Endothelial cell of umbilical vein (primary cell): ENCODE measurements around the gene SHROOM4. TPM values are rescaled to one million over a fixed set of nuclear protein-coding genes. Genes with fewer than 3 reads are reported as not detected.

ENCODE experiments used
- BruUV-seq: library from RNA; stranded (reverse); fragments of 400-500 nt; replicated peaks from 2 replicates; lab custom pipeline; 2021; lab: Mats Ljungman, UMichigan
- CTCF ChIA-PET: fragments of 300-600, 350-600 bp; sonication (Branson Sonifier 250); formaldehyde crosslinking; loops from one replicate; lab custom pipeline; 2021; ENCODE audit warnings: antibody characterized with exemption, inconsistent platforms; lab: Charles Lee
- POLR2A ChIA-PET: fragments of 300-600, 350-600 bp; sonication (Branson Sonifier 250); formaldehyde crosslinking; loops from one replicate; lab custom pipeline; 2021; ENCODE audit warnings: antibody characterized with exemption, inconsistent platforms; lab: Charles Lee
- DNase-seq: peaks from one replicate; pipeline ENCODE4 v3.0.0-alpha.2; 2011; ENCODE audit warnings: low read depth, low spot score
- FAIRE-seq: peaks from 2 replicates; lab custom pipeline; 2011; peaks lifted over from hg19 to GRCh38; lab: Jason Lieb, UNC
- H2AFZ ChIP-seq: 2 replicates; pipeline ENCODE4 v1.6.0; 2012; ENCODE audit warnings: low read depth, low read length, control low read depth, inconsistent platforms
- H3K27ac ChIP-seq: 2 replicates; pipeline ENCODE4 v1.5.1; 2011; ENCODE audit warnings: low read depth, mild to moderate bottlenecking, control low read depth, low read length, moderate library complexity; ENCODE audit not compliant: insufficient read depth
- H3K27me3 ChIP-seq, 2 experiments: 2 replicates each; pipeline versions ENCODE4 v1.6.0 to v1.6.1; 2011; ENCODE audit warnings: low read length in 2 of 2, mixed read lengths in 1 of 2; ENCODE audit not compliant: control insufficient read depth in 2 of 2, insufficient read depth in 2 of 2
- H3K36me3 ChIP-seq, 2 experiments: 2 replicates in 1 of 2; 3 replicates in 1 of 2; pipeline ENCODE4 v1.5.1; 2011; ENCODE audit warnings: low read length in 2 of 2, mild to moderate bottlenecking in 1 of 2, moderate library complexity in 1 of 2; ENCODE audit not compliant: control insufficient read depth in 2 of 2, insufficient read depth in 2 of 2; ENCODE audit errors: extremely low read depth in 1 of 2
- H3K4me1 ChIP-seq: 3 replicates; pipeline ENCODE4 v1.5.1; 2011; ENCODE audit warnings: mild to moderate bottlenecking, low read length; ENCODE audit not compliant: control insufficient read depth, insufficient read depth; ENCODE audit errors: extremely low read depth
- H3K4me2 ChIP-seq: 2 replicates; pipeline ENCODE4 v1.6.1; 2011; ENCODE audit warnings: low read length, control low read depth, mixed read lengths; ENCODE audit not compliant: insufficient read depth
- H3K4me3 ChIP-seq, 3 experiments: fragments of 200-600 bp in 1 of 3; sonication (generic), shearing (Covaris generic) in 1 of 3; replicated peaks in 1 of 3; 2 replicates each; pipeline ENCODE4 v1.5.1; 2011 to 2016; ENCODE audit warnings: control low read depth in 3 of 3, low read length in 3 of 3, mild to moderate bottlenecking in 2 of 3, inconsistent platforms in 1 of 3, low read depth in 1 of 3, moderate library complexity in 1 of 3; ENCODE audit not compliant: insufficient read depth in 1 of 3
- H3K79me2 ChIP-seq: 2 replicates; pipeline ENCODE4 v1.6.0; 2012; ENCODE audit warnings: low read length, inconsistent platforms; ENCODE audit not compliant: control insufficient read depth, insufficient read depth
- H3K9ac ChIP-seq: replicated peaks from 2 replicates; pipeline ENCODE3; 2011; ENCODE audit warnings: low read length, control low read depth; ENCODE audit not compliant: insufficient read depth; ENCODE audit errors: extremely low read depth
- H3K9me1 ChIP-seq: replicated peaks from 3 replicates; pipeline ENCODE4 v1.6.0; 2011; ENCODE audit warnings: mild to moderate bottlenecking, low read length; ENCODE audit not compliant: control insufficient read depth, insufficient read depth; ENCODE audit errors: extremely low read depth
- H3K9me3 ChIP-seq: replicated peaks from 2 replicates; pipeline ENCODE4 v1.5.1; 2012; ENCODE audit warnings: low read length, inconsistent platforms; ENCODE audit not compliant: control insufficient read depth, insufficient read depth
- H4K20me1 ChIP-seq: replicated peaks from 2 replicates; pipeline ENCODE3; 2011; ENCODE audit warnings: mild to moderate bottlenecking, low read length; ENCODE audit not compliant: control insufficient read depth, insufficient read depth; ENCODE audit errors: extremely low read depth
- EZH2 ChIP-seq: IDR thresholded peaks from 2 replicates; pipeline ENCODE4 v1.6.1; 2012; ENCODE audit warnings: borderline replicate concordance, low read depth, mild to moderate bottlenecking, moderate library complexity, low read length, inconsistent platforms; ENCODE audit not compliant: severe bottlenecking
- FOS ChIP-seq: IDR thresholded peaks from 2 replicates; pipeline ENCODE4 v1.6.1; 2011; ENCODE audit warnings: mild to moderate bottlenecking, low read length, moderate library complexity, borderline replicate concordance; ENCODE audit not compliant: insufficient read depth
- GATA2 ChIP-seq: IDR thresholded peaks from 2 replicates; pipeline ENCODE4 v1.7.0; 2011; ENCODE audit warnings: low read depth, mild to moderate bottlenecking, moderate library complexity, mixed read lengths, low read length; ENCODE audit not compliant: insufficient read length, insufficient read depth
- JUN ChIP-seq: IDR thresholded peaks from 2 replicates; pipeline ENCODE4 v1.6.1; 2011; ENCODE audit warnings: borderline replicate concordance, low read depth; ENCODE audit not compliant: insufficient read length, insufficient read depth
- MYC ChIP-seq: IDR thresholded peaks from one replicate; pipeline ENCODE4 v1.6.1; 2011; ENCODE audit warnings: mild to moderate bottlenecking, low read depth, low read length
- POLR2A ChIP-seq: IDR thresholded peaks from 2 replicates; pipeline ENCODE4 v1.6.1; 2012; ENCODE audit warnings: low read depth, mild to moderate bottlenecking, control low read depth, low read length
- POLR2AphosphoS5 ChIP-seq: IDR thresholded peaks from 2 replicates; pipeline ENCODE4 v1.6.1; 2012; ENCODE audit warnings: low read depth, mild to moderate bottlenecking, control low read depth, low read length, moderate library complexity; ENCODE audit not compliant: insufficient read depth
- dilution Hi-C: fragments of 300-500 bp; cut with MboI; formaldehyde crosslinking; loops from one replicate; pipeline ENCODE4 v1.15.0; 2019; ENCODE audit warnings: low sequenced_read_pairs; ENCODE audit not compliant: extremely low pct_ligation_motif_present
- intact Hi-C: fragments of 100-400 bp; cut with micrococcal nuclease; formaldehyde crosslinking; loops from one replicate; pipeline ENCODE4 v1.10.0; 2022
- polyA plus RNA-seq, 4 experiments: library from polyadenylated mRNA; depleted of rRNA in 3 of 4; stranded (reverse) in 3 of 4; unstranded in 1 of 4; fragments of >200 nt; gene quantifications; 2 replicates each; pipeline versions ENCODE4 v1.2.1 to v1.2.3, GENCODE V29; 2011 to 2012; ENCODE audit warnings: missing spikeins in 1 of 4
- total RNA-seq: library from RNA; stranded (reverse); gene quantifications from 2 replicates; pipeline ENCODE4 v1.2.3, GENCODE V29; 2021
- TF ChIP-seq, protein P1 (sequence below), 2 donors: IDR thresholded peaks; 1 replicate in 1 of 2; 2 replicates in 1 of 2; pipeline ENCODE4 v1.5.1; 2011; ENCODE audit warnings: low read length in 2 of 2, mild to moderate bottlenecking in 2 of 2, moderate library complexity in 2 of 2, control low read depth in 1 of 2, inconsistent platforms in 1 of 2, low read depth in 1 of 2; ENCODE audit not compliant: insufficient read depth in 1 of 2; ENCODE audit errors: extremely low read depth in 1 of 2
- TF ChIP-seq, protein P2 (sequence below): IDR thresholded peaks from 2 replicates; pipeline ENCODE4 v1.6.1; 2011; ENCODE audit not compliant: insufficient read depth, insufficient read length

SHROOM4 gene
- total and polyA plus RNA-seq, 2 donors (not counting 3 experiments of a cell fraction or from before 2014, with no cell fraction given) = 29.7 to 57.5 TPM

DNA sequence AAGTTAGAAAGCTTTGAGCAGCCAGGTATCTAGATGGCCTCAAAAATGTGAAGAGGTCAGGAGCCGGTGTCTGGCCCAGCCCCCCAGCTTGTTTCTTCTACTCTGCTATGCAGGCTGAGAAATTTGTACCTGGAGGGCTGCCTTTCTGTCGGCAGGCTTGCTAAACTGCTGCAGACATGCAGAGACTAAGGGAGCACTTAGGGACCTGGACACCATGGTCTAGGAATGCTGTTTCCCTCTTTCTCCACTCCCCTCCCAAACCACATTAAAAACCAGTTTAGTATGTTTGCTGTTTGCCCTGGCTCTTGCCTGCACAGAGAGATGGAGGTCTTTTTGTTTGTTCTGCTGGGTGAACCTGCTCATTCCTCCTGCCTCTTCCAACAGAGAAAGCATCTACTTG is 186.3 kb downstream of the SHROOM4 start:
- Histone ChIP-seq H3K27me3 (no peaks in the 10 kb centered on the region), H2AFZ (no peak overlapping the region), H3K9ac (no peak overlapping the region), H3K36me3 (peaks cover 0 to 7% of the 10 kb centered on the region in 2 experiments), H3K79me2 (peaks cover 38% of the 10 kb centered on the region), H3K4me2 (no peak overlapping the region), H3K4me3 (no peak overlapping the region), H3K9me3 (no peaks in the 10 kb centered on the region), H3K4me1 (peaks cover 41% of the 10 kb centered on the region), H4K20me1 (no peaks in the 10 kb centered on the region), H3K27ac (no peak overlapping the region), H3K9me1 (no peaks in the 10 kb centered on the region)
- FAIRE-seq = no peak
- ChIA-PET CTCF (interaction anchor here (1.1 to 1.9 kb wide), 3 partner anchors 33 to 54 kb away, joined by 3 to 9 read pairs (median 6); no protein-coding TSS in a partner anchor), POLR2A (interaction anchor here (1.0 to 1.4 kb wide), 2 partner anchors 16 to 19 kb away, joined by 4 to 7 read pairs; no protein-coding TSS in a partner anchor)
- BruUV-seq = no TSS peak
- dilution Hi-C loops (no loop called here), intact Hi-C loops (loop anchor here (2.0 kb wide), 1 partner anchor 15 kb away; no protein-coding TSS in a partner anchor)
- no peak for DNase-seq
- no peak for TF ChIP-seq POLR2A
- no peak for TF ChIP-seq POLR2AphosphoS5
- TF ChIP-seq FOS = no peak
- no peak for TF ChIP-seq JUN
- no peak for TF ChIP-seq EZH2
- TF ChIP-seq, protein P1, sequence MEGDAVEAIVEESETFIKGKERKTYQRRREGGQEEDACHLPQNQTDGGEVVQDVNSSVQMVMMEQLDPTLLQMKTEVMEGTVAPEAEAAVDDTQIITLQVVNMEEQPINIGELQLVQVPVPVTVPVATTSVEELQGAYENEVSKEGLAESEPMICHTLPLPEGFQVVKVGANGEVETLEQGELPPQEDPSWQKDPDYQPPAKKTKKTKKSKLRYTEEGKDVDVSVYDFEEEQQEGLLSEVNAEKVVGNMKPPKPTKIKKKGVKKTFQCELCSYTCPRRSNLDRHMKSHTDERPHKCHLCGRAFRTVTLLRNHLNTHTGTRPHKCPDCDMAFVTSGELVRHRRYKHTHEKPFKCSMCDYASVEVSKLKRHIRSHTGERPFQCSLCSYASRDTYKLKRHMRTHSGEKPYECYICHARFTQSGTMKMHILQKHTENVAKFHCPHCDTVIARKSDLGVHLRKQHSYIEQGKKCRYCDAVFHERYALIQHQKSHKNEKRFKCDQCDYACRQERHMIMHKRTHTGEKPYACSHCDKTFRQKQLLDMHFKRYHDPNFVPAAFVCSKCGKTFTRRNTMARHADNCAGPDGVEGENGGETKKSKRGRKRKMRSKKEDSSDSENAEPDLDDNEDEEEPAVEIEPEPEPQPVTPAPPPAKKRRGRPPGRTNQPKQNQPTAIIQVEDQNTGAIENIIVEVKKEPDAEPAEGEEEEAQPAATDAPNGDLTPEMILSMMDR (IDR thresholded peaks at IDR 0.05; ENCODE audit: extremely low read depth in 1 of 2, insufficient read depth in 1 of 2, low read depth in 1 of 2, low read length in 2 of 2) = no peak
- no peak for TF ChIP-seq GATA2
- no peak for TF ChIP-seq MYC
- TF ChIP-seq, protein P2, sequence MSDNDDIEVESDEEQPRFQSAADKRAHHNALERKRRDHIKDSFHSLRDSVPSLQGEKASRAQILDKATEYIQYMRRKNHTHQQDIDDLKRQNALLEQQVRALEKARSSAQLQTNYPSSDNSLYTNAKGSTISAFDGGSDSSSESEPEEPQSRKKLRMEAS = no peak
